ENCODE data around the gene ARHGAP40.

DNA sequence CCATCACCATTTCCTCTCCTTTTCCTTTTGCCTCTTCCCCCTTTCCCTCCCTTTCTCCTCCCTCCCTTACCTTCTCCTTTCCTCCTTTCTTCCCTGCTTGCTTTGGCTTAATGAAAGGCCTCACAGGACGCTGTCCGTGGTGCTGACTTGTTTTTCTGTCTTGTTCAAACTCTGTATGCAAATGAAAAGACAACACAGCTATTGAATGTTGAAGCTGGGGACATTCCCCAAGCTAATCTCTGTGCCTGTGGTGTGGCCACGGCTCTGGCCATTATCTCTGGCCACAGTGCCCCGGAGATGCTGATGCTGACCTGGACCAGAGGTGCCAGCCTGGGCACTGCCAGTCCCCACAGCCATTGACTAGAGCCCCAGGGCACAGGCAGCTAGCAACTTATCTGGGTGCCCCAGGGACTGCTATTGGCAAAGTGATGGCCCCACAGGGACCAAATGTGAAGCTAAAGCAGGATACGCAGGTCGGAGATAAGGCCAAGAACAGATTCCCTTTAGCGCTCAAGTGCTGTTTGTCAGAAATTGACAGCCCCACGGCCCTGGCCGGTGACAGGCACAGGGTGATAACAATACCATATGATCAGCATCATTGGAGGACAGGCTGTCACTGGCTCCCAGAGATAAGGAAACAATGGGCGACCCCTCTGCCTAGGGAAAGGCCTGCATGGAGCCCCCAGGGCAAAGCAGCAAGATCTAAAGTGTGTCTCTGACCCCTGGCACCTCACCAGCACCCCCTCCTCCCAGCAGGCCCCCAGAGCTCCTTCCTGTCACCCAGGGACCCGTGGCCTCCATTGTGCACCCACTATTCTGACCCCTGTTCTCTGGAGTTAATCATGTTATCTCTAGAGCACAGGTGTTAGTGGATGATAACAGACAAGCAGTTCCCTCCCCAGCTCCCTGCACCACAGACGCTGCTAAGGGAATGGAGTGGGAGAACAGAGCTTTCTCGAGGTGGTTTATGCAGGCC, 91.1 kb downstream of the ARHGAP40 start:
- TF ChIP-seq, protein P1, sequence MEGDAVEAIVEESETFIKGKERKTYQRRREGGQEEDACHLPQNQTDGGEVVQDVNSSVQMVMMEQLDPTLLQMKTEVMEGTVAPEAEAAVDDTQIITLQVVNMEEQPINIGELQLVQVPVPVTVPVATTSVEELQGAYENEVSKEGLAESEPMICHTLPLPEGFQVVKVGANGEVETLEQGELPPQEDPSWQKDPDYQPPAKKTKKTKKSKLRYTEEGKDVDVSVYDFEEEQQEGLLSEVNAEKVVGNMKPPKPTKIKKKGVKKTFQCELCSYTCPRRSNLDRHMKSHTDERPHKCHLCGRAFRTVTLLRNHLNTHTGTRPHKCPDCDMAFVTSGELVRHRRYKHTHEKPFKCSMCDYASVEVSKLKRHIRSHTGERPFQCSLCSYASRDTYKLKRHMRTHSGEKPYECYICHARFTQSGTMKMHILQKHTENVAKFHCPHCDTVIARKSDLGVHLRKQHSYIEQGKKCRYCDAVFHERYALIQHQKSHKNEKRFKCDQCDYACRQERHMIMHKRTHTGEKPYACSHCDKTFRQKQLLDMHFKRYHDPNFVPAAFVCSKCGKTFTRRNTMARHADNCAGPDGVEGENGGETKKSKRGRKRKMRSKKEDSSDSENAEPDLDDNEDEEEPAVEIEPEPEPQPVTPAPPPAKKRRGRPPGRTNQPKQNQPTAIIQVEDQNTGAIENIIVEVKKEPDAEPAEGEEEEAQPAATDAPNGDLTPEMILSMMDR (IDR thresholded peaks at IDR 0.05), result no peak
- no peak for TF ChIP-seq POLR2A (IDR thresholded peaks at IDR 0.05)

All from uterus (tissue), 2 donors.